ENCODE results near the gene KLHL30.

- TF ChIP-seq POLR2A (IDR thresholded peaks at IDR 0.05; ENCODE audit: low read length) (no peak), GATA1 (IDR thresholded peaks at IDR 0.05; ENCODE audit: low read depth, low read length) (no peak)
Observed at GRCh38 chr2:238128534-238129001, 9.9 kb upstream of the KLHL30 start.
